Mesodermal cell (in vitro differentiated cells): ENCODE results near the gene AP3B1.
"Not testable (repeated sequence)": the region's sequence is repeated elsewhere in the genome, so short reads cannot be mapped to it uniquely, and the experiment has no call there.

Experiments
- H3K27ac ChIP-seq: 2 replicates; pipeline ENCODE4 v1.7.0; 2013; ENCODE audit warnings: mild to moderate bottlenecking, low read depth, low read length, moderate library complexity; ENCODE audit not compliant: severe bottlenecking
- H3K36me3 ChIP-seq: 2 replicates; pipeline ENCODE4 v1.7.1; 2013; ENCODE audit warnings: mild to moderate bottlenecking, low read length, moderate library complexity; ENCODE audit not compliant: control insufficient read depth, insufficient read depth
- H3K4me1 ChIP-seq: one replicate; pipeline ENCODE4 v1.7.1; 2013; ENCODE audit warnings: mild to moderate bottlenecking, low read length; ENCODE audit not compliant: insufficient read depth, control insufficient read depth, poor library complexity, severe bottlenecking
- H3K4me3 ChIP-seq: 2 replicates; pipeline ENCODE4 v1.7.0; 2013; ENCODE audit warnings: low read length, control low read depth, mild to moderate bottlenecking; ENCODE audit not compliant: insufficient read depth, poor library complexity, severe bottlenecking; ENCODE audit errors: extremely low read depth
- H3K9me3 ChIP-seq: 2 replicates; pipeline ENCODE4 v1.7.1; 2013; ENCODE audit warnings: mild to moderate bottlenecking, low read length, moderate library complexity; ENCODE audit not compliant: control insufficient read depth
- WGBS, 2 experiments: methylation state at CpG; one replicate each; pipeline ENCODE4 v1.1.5; 2013; ENCODE audit warnings: missing lambda C conversion rate in 2 of 2; ENCODE audit not compliant: insufficient coverage in 2 of 2; 5-methylcytosine and 5-hydroxymethylcytosine counted together

Gene AP3B1

DNA sequence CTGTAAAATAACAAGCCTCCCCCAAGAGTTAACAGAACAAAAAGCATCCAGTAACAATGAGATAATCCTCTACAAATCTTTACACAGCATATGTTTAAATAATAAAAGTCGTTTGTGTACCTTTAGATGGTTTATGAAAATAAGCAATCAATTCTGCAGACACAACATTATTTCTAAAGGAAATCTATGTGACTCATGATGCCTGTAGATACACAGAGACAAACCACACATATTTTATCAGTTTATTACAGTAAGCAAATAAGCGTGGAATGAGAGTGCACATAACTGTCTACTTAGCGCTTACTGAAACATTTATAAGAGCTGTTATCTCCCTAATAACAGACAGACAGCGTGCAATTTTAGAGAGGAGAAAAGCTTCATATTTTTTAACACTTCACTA is 243.6 kb downstream of the AP3B1 start:
- no CpG with 5 or more reads among the region's 4 CpGs for WGBS, 2 experiments

DNA sequence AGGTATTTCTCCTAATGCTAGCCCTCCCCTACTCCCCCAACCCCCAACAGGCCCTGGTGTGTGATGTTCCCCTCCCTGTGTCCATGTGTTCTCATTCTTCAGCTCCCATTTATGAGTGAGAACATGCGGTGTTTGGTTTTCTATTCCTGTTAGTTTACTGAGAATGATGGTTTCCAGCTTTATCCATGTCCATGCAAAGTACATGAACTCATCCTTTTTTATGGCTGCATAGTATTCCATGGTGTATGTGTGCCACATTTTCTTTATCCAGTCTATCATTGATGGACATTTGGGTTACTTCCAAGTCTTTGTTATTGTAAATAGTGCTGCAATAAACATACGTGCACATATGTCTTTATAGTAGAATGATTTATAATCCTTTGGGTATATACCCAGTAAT is 247.7 kb downstream of the AP3B1 start:
- not testable (repeated sequence) for H3K4me1 ChIP-seq, H3K4me3 ChIP-seq, H3K9me3 ChIP-seq, H3K27ac ChIP-seq
- peaks cover 13% of the 10 kb centered on the region for H3K36me3 ChIP-seq
- 100% methylated on average over 1 of the region's 2 CpGs; no CpG with 5 or more reads in 1 of the 2 experiments for WGBS, 2 experiments

More for the DNA sequence above, 243.6 kb downstream of the AP3B1 start:
- H3K36me3 ChIP-seq = peaks cover 5% of the 10 kb centered on the region
- no peak overlapping the region for H3K4me3 ChIP-seq
- no peaks in the 10 kb centered on the region for H3K9me3 ChIP-seq
- H3K4me1 ChIP-seq = no peaks in the 10 kb centered on the region
- H3K27ac ChIP-seq = no peak overlapping the region

DNA sequence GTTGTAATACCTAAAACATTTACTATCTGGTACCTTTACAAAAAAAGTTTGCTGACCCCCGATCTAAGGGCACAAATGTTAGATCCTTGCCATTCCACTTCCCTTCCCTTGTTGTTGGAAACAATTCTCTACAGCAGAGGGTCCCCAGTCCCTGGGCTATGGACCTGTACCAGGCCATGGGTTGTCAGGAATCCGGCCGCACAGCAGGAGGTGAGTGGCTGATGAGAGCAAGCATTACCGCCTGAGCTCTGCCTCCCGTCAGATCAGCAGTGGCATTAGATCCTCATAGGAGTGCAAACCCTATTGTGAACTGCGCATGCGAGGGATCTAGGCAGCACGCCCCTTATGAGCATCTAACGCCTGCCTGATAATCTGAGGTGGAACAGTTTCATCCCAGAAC is 248.5 kb downstream of the AP3B1 start:
- WGBS, 2 experiments = 68 to 69% methylated on average over 5 to 8 of the region's 9 CpGs
- Histone ChIP-seq H3K4me1 (no peaks in the 10 kb centered on the region), H3K27ac (no peak overlapping the region), H3K36me3 (peaks cover 13% of the 10 kb centered on the region), H3K9me3 (no peaks in the 10 kb centered on the region), H3K4me3 (no peak overlapping the region)

DNA sequence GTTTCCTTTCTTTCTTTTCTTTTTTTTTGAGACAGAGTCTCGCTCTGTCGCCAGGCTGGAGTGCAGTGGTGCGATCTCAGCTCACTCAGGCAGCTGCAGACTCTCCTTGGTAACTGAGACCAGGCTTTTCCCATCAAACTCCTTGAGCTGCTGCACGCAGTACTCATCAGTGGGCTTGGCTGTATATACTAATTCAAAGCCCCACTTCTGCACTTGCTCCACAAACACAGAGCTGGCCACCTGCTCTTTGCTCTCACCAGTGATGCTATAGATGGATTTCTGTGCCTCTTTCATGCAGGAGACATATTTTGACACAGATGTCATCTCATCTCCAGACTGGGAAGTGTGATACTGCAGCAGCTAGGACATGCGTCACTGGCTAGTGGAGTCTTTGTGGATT is 252.7 kb downstream of the AP3B1 start:
- H3K4me1 ChIP-seq = no peaks in the 10 kb centered on the region
- H3K9me3 ChIP-seq = no peaks in the 10 kb centered on the region
- 89 to 100% methylated on average over 3 of the region's 5 CpGs for WGBS, 2 experiments
- no peak overlapping the region for H3K27ac ChIP-seq
- H3K36me3 ChIP-seq = peaks cover 12% of the 10 kb centered on the region
- no peak overlapping the region for H3K4me3 ChIP-seq

DNA sequence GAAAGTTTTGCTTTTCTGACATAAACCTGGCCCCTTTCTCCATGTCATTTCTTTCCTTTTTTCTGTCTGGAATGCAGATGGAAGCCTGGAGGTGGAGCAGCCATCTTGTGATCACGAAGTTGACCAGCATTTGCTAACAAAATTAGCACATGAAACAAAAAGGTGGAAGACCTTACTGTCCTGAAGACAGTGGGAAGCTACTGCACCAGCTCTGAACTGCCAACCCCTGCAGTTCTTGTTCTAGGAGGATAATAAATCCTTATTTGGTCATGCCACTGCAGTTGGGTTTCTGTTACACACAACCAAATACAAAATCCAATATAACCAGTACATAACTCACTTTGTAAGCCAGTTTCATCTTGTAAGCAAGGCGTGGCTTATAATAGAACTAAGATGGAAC is 269.0 kb downstream of the AP3B1 start:
- H3K4me1 ChIP-seq = no peaks in the 10 kb centered on the region
- H3K27ac ChIP-seq = no peak overlapping the region
- H3K36me3 ChIP-seq = no peaks in the 10 kb centered on the region
- H3K4me3 ChIP-seq = no peak overlapping the region
- WGBS, 2 experiments = 13 to 60% methylated on average over 1 of the region's 2 CpGs
- H3K9me3 ChIP-seq = no peaks in the 10 kb centered on the region

DNA sequence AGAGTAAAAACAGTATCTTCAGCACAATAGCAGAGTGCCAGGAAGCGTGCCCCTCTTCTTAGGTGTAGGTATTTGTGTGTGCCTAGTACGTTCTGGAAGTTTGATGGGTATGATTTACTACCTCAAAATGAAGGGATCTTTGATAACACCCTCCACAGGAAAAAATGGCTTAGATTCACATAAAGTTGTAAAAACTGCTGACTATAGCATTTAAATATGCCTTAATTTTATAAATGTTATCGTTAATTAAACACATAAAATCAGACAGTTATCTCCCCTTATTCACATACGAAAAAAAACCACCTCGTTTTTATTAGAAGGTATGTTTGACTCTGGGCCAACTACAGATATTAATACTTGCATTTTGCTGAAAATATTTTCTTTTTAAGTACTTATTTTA is 274.8 kb downstream of the AP3B1 start:
- no CpG with 5 or more reads among the region's 5 CpGs for WGBS, 2 experiments
- Histone ChIP-seq H3K4me3 (no peak overlapping the region), H3K4me1 (no peaks in the 10 kb centered on the region)

DNA sequence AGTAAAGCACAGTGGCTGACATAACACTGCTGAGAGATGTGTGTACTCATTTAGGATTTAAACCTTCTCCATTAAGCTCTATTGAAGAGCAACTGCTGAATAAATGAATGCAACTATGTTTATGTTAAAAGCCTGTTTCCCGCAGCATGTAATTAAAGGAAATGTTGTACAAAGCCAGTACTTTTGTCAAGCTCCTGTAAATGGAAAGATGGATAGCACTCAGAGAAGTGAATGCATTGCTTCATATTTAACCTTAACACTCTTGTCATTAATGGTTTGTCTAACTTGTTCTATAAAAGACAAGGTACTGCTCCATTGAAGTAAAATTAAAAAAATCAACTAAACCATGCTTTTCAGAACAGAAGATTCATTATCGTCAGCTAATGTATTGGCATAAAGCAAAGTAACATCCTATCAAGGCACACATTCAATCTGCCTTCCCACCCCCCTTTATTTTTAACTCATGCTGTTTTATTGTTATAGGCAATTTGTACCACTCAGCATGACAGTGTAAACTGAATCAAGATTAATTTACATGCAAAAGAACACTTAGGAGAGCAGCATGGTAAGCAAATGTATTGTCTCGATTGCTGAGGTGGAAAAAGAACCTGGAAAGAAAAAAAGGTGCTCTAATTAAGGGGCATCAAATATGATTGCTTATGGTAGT is 277.5 kb downstream of the AP3B1 start:
- H3K9me3 ChIP-seq = no peaks in the 10 kb centered on the region
- H3K27ac ChIP-seq = no peak overlapping the region
- no peaks in the 10 kb centered on the region for H3K4me1 ChIP-seq
- no peak overlapping the region for H3K4me3 ChIP-seq
- H3K36me3 ChIP-seq = peaks cover 4% of the 10 kb centered on the region
- 10% methylated on average over 1 to 2 of the region's 3 CpGs for WGBS, 2 experiments

More for the DNA sequence above, 274.8 kb downstream of the AP3B1 start:
- Histone ChIP-seq H3K9me3 (no peaks in the 10 kb centered on the region), H3K36me3 (no peaks in the 10 kb centered on the region), H3K27ac (no peak overlapping the region)

DNA sequence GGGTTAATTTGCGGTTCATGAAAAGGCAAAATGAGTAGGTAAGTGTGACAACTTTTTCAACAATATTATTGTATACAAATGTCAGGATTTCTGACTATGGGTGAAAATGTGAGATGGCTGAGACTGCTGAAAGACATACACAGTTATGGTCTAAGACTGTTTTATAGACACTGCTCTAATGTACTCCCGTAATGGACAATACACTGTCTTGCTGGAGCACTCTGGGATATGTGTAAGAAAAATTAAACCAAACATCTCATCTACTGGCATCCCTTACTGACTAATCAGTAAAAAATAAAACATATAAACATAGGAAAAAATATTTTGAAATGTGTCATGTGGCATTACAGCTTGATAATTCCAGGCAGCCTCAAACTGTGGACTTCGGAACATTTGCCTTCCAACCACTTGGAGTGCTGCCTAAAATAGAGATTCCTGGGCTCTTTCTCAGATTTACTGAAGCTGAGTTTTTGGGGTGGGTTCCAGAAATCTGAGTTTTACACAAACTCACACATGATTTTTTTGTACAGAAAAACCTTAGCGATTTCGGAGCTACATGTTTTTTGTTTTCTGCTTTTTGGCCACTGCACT is 284.5 kb downstream of the AP3B1 start:
- WGBS, 2 experiments = 67 to 93% methylated on average over 1 to 2 of the region's 5 CpGs
- H3K4me3 ChIP-seq = no peak overlapping the region
- H3K4me1 ChIP-seq = no peaks in the 10 kb centered on the region
- H3K27ac ChIP-seq = no peak overlapping the region
- no peaks in the 10 kb centered on the region for H3K9me3 ChIP-seq
- H3K36me3 ChIP-seq = peaks cover 4% of the 10 kb centered on the region

DNA sequence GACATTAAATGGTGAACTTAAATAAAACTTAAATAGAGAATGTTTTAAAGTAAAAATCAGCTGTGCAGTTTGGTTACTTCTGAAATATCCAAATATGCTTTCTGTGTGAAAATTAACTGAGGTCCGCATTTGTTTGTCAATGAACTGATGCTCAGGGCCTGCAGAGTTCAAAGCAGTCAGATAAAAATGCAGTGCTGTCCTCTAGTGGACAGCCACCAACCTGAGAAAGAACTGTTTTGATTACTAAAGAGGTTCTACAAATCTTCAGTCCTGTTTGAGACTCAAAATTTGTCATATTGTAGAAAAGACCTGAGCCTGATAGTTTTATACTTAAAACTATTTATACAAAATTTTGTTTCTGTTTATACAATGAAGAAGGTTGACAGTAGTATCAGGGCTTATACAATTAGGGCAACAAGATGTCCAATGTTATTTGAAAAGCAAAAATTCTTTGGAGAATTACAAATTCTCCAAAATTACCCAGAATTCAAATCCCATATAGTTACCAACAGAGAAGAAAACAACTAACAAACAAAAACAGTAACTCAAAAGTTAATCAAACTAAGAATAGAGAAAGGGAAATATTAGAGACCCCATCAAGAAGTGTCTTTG is 286.0 kb downstream of the AP3B1 start:
- 0 to 67% methylated on average over 1 of the region's 1 CpG for WGBS, 2 experiments
- H3K4me1 ChIP-seq = no peaks in the 10 kb centered on the region
- no peaks in the 10 kb centered on the region for H3K36me3 ChIP-seq
- no peaks in the 10 kb centered on the region for H3K9me3 ChIP-seq
- no peak overlapping the region for H3K4me3 ChIP-seq
- H3K27ac ChIP-seq = no peak overlapping the region

DNA sequence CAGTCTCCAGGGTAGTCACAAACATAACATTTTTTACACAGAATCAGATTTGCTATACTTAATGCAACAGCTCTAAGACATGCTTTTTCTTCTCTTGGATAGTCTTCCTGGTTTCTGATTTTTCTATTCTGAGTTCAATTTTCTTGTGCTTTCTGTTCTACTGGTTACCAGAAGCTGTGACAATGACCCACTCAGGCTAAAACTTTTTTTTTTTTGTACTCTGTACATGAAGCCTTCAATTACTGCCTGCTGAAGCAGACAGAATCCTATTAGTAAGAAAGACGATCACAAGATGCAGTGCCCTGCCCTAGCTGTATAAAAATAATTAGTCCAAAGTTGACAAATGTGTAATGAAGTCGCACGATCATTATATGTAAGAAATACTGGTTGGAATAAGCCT is 287.3 kb downstream of the AP3B1 start:
- Histone ChIP-seq H3K36me3 (no peaks in the 10 kb centered on the region), H3K4me3 (no peak overlapping the region), H3K27ac (no peak overlapping the region), H3K4me1 (no peaks in the 10 kb centered on the region), H3K9me3 (no peaks in the 10 kb centered on the region)
- WGBS, 2 experiments = 100% methylated on average over 1 of the region's 3 CpGs; no CpG with 5 or more reads in 1 of the 2 experiments

DNA sequence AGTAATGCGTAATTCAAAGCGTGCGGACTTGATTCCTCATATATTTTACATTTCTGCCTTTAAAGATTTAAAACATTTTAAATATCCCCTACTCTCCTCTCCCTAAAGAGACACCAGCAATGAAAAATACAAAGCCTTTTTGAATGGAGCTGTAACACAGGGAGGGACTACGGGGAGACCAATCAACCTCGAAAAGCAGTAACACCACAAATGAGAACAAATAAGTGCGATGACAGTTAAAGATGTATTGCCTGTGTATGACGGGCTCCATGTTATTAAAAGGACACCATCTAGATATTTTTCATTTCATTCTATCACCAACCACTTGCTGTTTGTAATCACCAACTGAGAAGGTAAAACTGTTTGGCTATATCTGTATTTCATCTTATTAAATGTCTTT is 288.0 kb downstream of the AP3B1 start:
- no peaks in the 10 kb centered on the region for H3K4me1 ChIP-seq
- no CpG with 5 or more reads among the region's 7 CpGs for WGBS, 2 experiments
- no peaks in the 10 kb centered on the region for H3K36me3 ChIP-seq
- no peak overlapping the region for H3K27ac ChIP-seq
- no peaks in the 10 kb centered on the region for H3K9me3 ChIP-seq
- no peak overlapping the region for H3K4me3 ChIP-seq
